K562 (cell line): ENCODE data around the gene MELK. TPM values are rescaled to one million over a fixed set of nuclear protein-coding genes. Genes with fewer than 3 reads are reported as not detected.

ENCODE experiments used
- ATAC-seq: fragments of 200-7000 bp; cut with Tn5 transposase; 3 replicates; pipeline ENCODE4 v1.9.1; 2020; ENCODE audit warnings: moderate library complexity
- BruUV-seq: library from RNA; stranded (reverse); fragments of 400-500 nt; replicated peaks from 2 replicates; lab custom pipeline; 2021; lab: Mats Ljungman, UMichigan
- CTCF ChIA-PET: fragments of 300-600 bp; formaldehyde crosslinking; extraction: SDS; loops from one replicate; lab custom pipeline; 2021; ENCODE audit warnings: low intra/inter-chr PET ratio; lab: Yijun Ruan, JAX
- POLR2A ChIA-PET: fragments of 300-600, 350-650 bp; sonication (Branson Sonifier 250); formaldehyde crosslinking; extraction: SDS; loops from one replicate; lab custom pipeline; 2021; ENCODE audit warnings: antibody characterized with exemption, inconsistent platforms; lab: Yijun Ruan, JAX
- DNase-seq, 4 experiments: peaks; one replicate each; pipeline versions ENCODE4 v3.0.0 to v3.0.0-alpha.2; 2011 to 2018; ENCODE audit warnings: low spot score in 3 of 4, mixed read lengths in 3 of 4; ENCODE audit errors: extremely low read depth in 1 of 4
- FAIRE-seq: peaks from 2 replicates; lab custom pipeline; 2011; peaks lifted over from hg19 to GRCh38; lab: Jason Lieb, UNC
- H2AFZ ChIP-seq: 2 replicates; pipeline ENCODE4 v1.6.0; 2011; ENCODE audit warnings: low read depth, low read length, control low read depth, inconsistent platforms
- H3K27ac ChIP-seq: fragments of 200-600 bp; 3 replicates; pipeline ENCODE4 v1.8.0; 2011; ENCODE audit warnings: low read depth, mild to moderate bottlenecking, control low read depth, inconsistent platforms, low read length, moderate library complexity, mixed read lengths; ENCODE audit errors: extremely low read depth
- H3K27me3 ChIP-seq, 2 experiments: fragments of 300-600 bp in 1 of 2; 2 replicates in 1 of 2; 3 replicates in 1 of 2; pipeline versions ENCODE4 v1.6.0 to v1.8.0; 2011; ENCODE audit warnings: inconsistent platforms in 2 of 2, low read length in 2 of 2, mild to moderate bottlenecking in 1 of 2, mixed read lengths in 1 of 2, moderate library complexity in 1 of 2; ENCODE audit not compliant: control insufficient read depth in 2 of 2, insufficient read depth in 2 of 2
- H3K36me3 ChIP-seq: fragments of 300-600 bp; 3 replicates; pipeline ENCODE4 v1.8.0; 2011; ENCODE audit warnings: mild to moderate bottlenecking, low read length, inconsistent platforms; ENCODE audit not compliant: control insufficient read depth, insufficient read depth
- H3K4me1 ChIP-seq, 2 experiments: fragments of 200-600 bp in 1 of 2; replicated peaks in 1 of 2; 2 replicates in 1 of 2; 3 replicates in 1 of 2; pipeline versions ENCODE4 v1.5.1 to v1.8.0; 2011; ENCODE audit warnings: inconsistent platforms in 2 of 2, low read length in 2 of 2, mild to moderate bottlenecking in 1 of 2, mixed read lengths in 1 of 2, moderate library complexity in 1 of 2; ENCODE audit not compliant: control insufficient read depth in 2 of 2, insufficient read depth in 2 of 2
- H3K4me2 ChIP-seq: 2 replicates; pipeline ENCODE4 v1.6.1; 2011; ENCODE audit warnings: low read length, control low read depth, inconsistent platforms, mixed read lengths; ENCODE audit not compliant: insufficient read depth
- H3K4me3 ChIP-seq: fragments of 200-600 bp; sonication (generic), shearing (Covaris generic); 2 replicates; pipeline ENCODE4 v1.5.1; 2016; ENCODE audit warnings: control low read depth, inconsistent platforms
- H3K79me2 ChIP-seq: fragments of 200-600 bp; 3 replicates; pipeline ENCODE4 v1.8.0; 2011; ENCODE audit warnings: low read length, inconsistent platforms; ENCODE audit not compliant: control insufficient read depth, insufficient read depth
- H3K9ac ChIP-seq, 2 experiments: 2 replicates each; pipeline versions ENCODE4 v1.6.0 to v1.6.1; 2011; ENCODE audit warnings: low read depth in 2 of 2, low read length in 2 of 2, control low read depth in 1 of 2, inconsistent platforms in 1 of 2, mild to moderate bottlenecking in 1 of 2, mixed read lengths in 1 of 2; ENCODE audit not compliant: insufficient read depth in 1 of 2
- H3K9me1 ChIP-seq: one replicate; pipeline ENCODE4 v1.6.0; 2011; ENCODE audit warnings: inconsistent platforms, mild to moderate bottlenecking, low read length, moderate library complexity; ENCODE audit not compliant: control insufficient read depth, insufficient read depth
- H3K9me3 ChIP-seq: replicated peaks from 2 replicates; pipeline ENCODE4 v1.5.1; 2011; ENCODE audit warnings: low read depth, low read length, inconsistent platforms; ENCODE audit not compliant: control insufficient read depth, insufficient read depth
- H4K20me1 ChIP-seq: replicated peaks from 2 replicates; pipeline ENCODE4 v1.6.1; 2011; ENCODE audit warnings: low read length, inconsistent platforms, mixed read lengths; ENCODE audit not compliant: control insufficient read depth, insufficient read depth
- BCL6 ChIP-seq: fragments of 250-450 bp; sonication (Bioruptor Pico); IDR thresholded peaks from 2 replicates; pipeline ENCODE4 v1.4.0; 2020
- ETS2 ChIP-seq: IDR thresholded peaks from 2 replicates; pipeline ENCODE4 v1.6.1; 2016; ENCODE audit warnings: borderline replicate concordance, missing genetic modification characterization, mild to moderate bottlenecking, moderate library complexity, missing compliant biosample characterization; ENCODE audit not compliant: poor library complexity, severe bottlenecking
- HMG20B ChIP-seq: fragments of 250-450 bp; sonication (Bioruptor Pico); IDR thresholded peaks from 2 replicates; pipeline ENCODE4 v1.5.0; 2021; ENCODE audit warnings: mild to moderate bottlenecking
- POLR2AphosphoS5 ChIP-seq: IDR thresholded peaks from 2 replicates; pipeline ENCODE4 v1.6.1; 2011; ENCODE audit warnings: mild to moderate bottlenecking, low read depth, low read length, moderate library complexity; ENCODE audit not compliant: control insufficient read depth, insufficient read depth
- PRDM10 ChIP-seq: fragments of 450-650 bp; IDR thresholded peaks from 2 replicates; pipeline ENCODE4 v1.6.1; 2018; ENCODE audit not compliant: partially characterized antibody
- SAFB2 ChIP-seq: fragments of 200-400 bp; formaldehyde crosslinking; IDR thresholded peaks from 2 replicates; pipeline ENCODE4 v1.6.1; 2018; ENCODE audit warnings: borderline replicate concordance, low read length, low read depth, moderate library complexity; ENCODE audit not compliant: severe bottlenecking
- SREBF2 ChIP-seq: sonication (generic); formaldehyde crosslinking; IDR thresholded peaks from 2 replicates; pipeline ENCODE4 v1.4.0; 2020; ENCODE audit warnings: mild to moderate bottlenecking, missing genetic modification reagents
- ZNF589 ChIP-seq: fragments of 200-800 bp; sonication (Bioruptor generic); IDR thresholded peaks from 2 replicates; pipeline ENCODE4 v1.6.1; 2016; ENCODE audit warnings: low read depth, missing genetic modification characterization, missing compliant biosample characterization
- WGBS: fragments of 100-300 bp; shearing (Covaris generic); methylation state at CpG from one replicate; pipeline ENCODE4 v1.1.6; 2016; ENCODE audit warnings: low coverage, mixed read lengths; ENCODE audit not compliant: insufficient coverage; ENCODE audit errors: missing lambda C conversion rate; 5-methylcytosine and 5-hydroxymethylcytosine counted together
- in situ Hi-C: fragments of 300-500 bp; cut with MboI; formaldehyde crosslinking; loops from 4 replicates; pipeline ENCODE4 v1.15.0; 2018; ENCODE audit warnings: inconsistent platforms, mixed read lengths
- intact Hi-C: fragments of 100-400 bp; cut with micrococcal nuclease; formaldehyde crosslinking; loops from 2 replicates; pipeline ENCODE4 v1.14.2; 2022
- polyA plus RNA-seq, 8 experiments: library from polyadenylated mRNA; depleted of rRNA in 4 of 8; stranded (reverse) in 5 of 8; unstranded in 3 of 8; fragments of >200 nt; fragmentation: Nextera tagmentation in 2 of 8; fragmentation: Illumina TruSeq in 1 of 8; extraction: Ambion mirVana in 2 of 8; extraction: Trizol in 1 of 8; gene quantifications; 2 replicates each; pipeline versions ENCODE4 v1.2.1 to v1.2.3, GENCODE V29; 2011 to 2014; ENCODE audit warnings: inconsistent platforms in 1 of 8, missing spikeins in 1 of 8
- total RNA-seq, 7 experiments: library from RNA; depleted of rRNA in 6 of 7; stranded (reverse); fragments of >200 nt in 6 of 7; fragmentation: Illumina TruSeq in 2 of 7; extraction: Trizol in 2 of 7; gene quantifications; 2 replicates each; pipeline versions ENCODE4 v1.2.1 to v1.2.3, GENCODE V29; 2011 to 2021; ENCODE audit warnings: low replicate concordance in 1 of 7
- TF ChIP-seq, protein P1 (sequence below): fragments of 200-800 bp; sonication (Bioruptor generic); IDR thresholded peaks from 2 replicates; pipeline ENCODE4 v1.6.1; 2017; ENCODE audit warnings: missing genetic modification characterization, missing compliant biosample characterization

Gene MELK
- total and polyA plus RNA-seq, 9 of the 15 experiments (the other 6 are each of a cell fraction or from before 2014, with no cell fraction given), result 33.3 to 57.3 (median 43.8) TPM

- DNase-seq, result no peak
- H3K9ac ChIP-seq, result no peak overlapping the region
- H3K9me1 ChIP-seq, result no peaks in the 10 kb centered on the region
- H3K9me3 ChIP-seq, result no peaks in the 10 kb centered on the region
- no peaks in the 10 kb centered on the region for H4K20me1 ChIP-seq
- H3K79me2 ChIP-seq, result no peaks in the 10 kb centered on the region
- no peak for ATAC-seq
- H3K27ac ChIP-seq, result no peak overlapping the region
- no peaks in the 10 kb centered on the region; a peak in 1 of 5 replicates for H3K27me3 ChIP-seq
- intact Hi-C loops (no loop called here), in situ Hi-C loops (no loop called here)
- no TSS peak for BruUV-seq
- TF ChIP-seq POLR2AphosphoS5, result no peak
- TF ChIP-seq ZNF589, result no peak
- no peak overlapping the region for H3K4me3 ChIP-seq
- no peak overlapping the region for H2AFZ ChIP-seq
- CTCF ChIA-PET, result no interaction called here
- no peak for FAIRE-seq
- no peaks in the 10 kb centered on the region; a peak in 1 of 5 replicates for H3K4me1 ChIP-seq
- POLR2A ChIA-PET, result interaction anchor here (0.7 kb wide), 1 partner anchor 32 kb away, joined by 3 read pairs; no protein-coding TSS in a partner anchor
- no peaks in the 10 kb centered on the region for H3K36me3 ChIP-seq
- WGBS, result 67% methylated on average over 5 of the region's 7 CpGs
- no peak overlapping the region for H3K4me2 ChIP-seq
These were observed 28.8 kb upstream of the MELK start for GRCh38 chr9:36543916-36544315.

GRCh38 chr9:36547598-36547997 is 25.1 kb upstream of the MELK start:
- Histone ChIP-seq H3K9ac (no peak overlapping the region), H3K4me2 (no peak overlapping the region), H3K9me3 (no peaks in the 10 kb centered on the region), H3K27ac (no peak overlapping the region), H3K27me3 (no peaks in the 10 kb centered on the region), H3K4me1 (no peaks in the 10 kb centered on the region; a peak in 2 of 5 replicates), H4K20me1 (no peaks in the 10 kb centered on the region), H3K36me3 (no peaks in the 10 kb centered on the region), H3K79me2 (no peaks in the 10 kb centered on the region), H3K4me3 (no peak overlapping the region), H3K9me1 (no peaks in the 10 kb centered on the region), H2AFZ (no peak overlapping the region)
- no TSS peak for BruUV-seq
- ChIA-PET POLR2A (no interaction called here), CTCF (no interaction called here)
- FAIRE-seq (no peak), ATAC-seq (no peak), DNase-seq (no peak)
- WGBS, result 23% methylated on average over 3 of the region's 3 CpGs
- in situ Hi-C loops (no loop called here), intact Hi-C loops (no loop called here)
- TF ChIP-seq PRDM10, result no peak
- TF ChIP-seq SREBF2 (CRISPR knock-in tag), result no peak
- TF ChIP-seq, protein P1, sequence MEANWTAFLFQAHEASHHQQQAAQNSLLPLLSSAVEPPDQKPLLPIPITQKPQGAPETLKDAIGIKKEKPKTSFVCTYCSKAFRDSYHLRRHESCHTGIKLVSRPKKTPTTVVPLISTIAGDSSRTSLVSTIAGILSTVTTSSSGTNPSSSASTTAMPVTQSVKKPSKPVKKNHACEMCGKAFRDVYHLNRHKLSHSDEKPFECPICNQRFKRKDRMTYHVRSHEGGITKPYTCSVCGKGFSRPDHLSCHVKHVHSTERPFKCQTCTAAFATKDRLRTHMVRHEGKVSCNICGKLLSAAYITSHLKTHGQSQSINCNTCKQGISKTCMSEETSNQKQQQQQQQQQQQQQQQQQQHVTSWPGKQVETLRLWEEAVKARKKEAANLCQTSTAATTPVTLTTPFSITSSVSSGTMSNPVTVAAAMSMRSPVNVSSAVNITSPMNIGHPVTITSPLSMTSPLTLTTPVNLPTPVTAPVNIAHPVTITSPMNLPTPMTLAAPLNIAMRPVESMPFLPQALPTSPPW (CRISPR knock-in tag), result no peak
- no peak for TF ChIP-seq BCL6 (CRISPR knock-in tag)
- no peak for TF ChIP-seq ETS2
- TF ChIP-seq HMG20B (CRISPR knock-in tag), result no peak
- TF ChIP-seq SAFB2, result no peak
